ENCODE measurements around the gene CORO2A.

GRCh38 chr9:98184326-98184725 lies 8.1 kb downstream of the CORO2A start:
- TF ChIP-seq CTCF (IDR thresholded peaks at IDR 0.05) (no peak), POLR2A (IDR thresholded peaks at IDR 0.05) (no peak)
